Measurements from ENCODE around the gene ADCY5. TPM values are rescaled to one million over a fixed set of nuclear protein-coding genes. Genes with fewer than 3 reads are reported as not detected.

Gene ADCY5
- total RNA-seq, 2 experiments from 2014 or later, result not detected

- no peak for ATAC-seq
Measured at GRCh38 chr3:123297627-123297899, 151.3 kb downstream of the ADCY5 start.

GRCh38 chr3:123296836-123297626 is 151.9 kb downstream of the ADCY5 start:
- no peak for ATAC-seq
- H3K4me3 Mint-ChIP-seq, result no peak overlapping the region
- H3K27ac Mint-ChIP-seq, result no peak overlapping the region
- H3K9me3 Mint-ChIP-seq (ENCODE audit: low read depth), result no peaks in the 10 kb centered on the region
- no peaks in the 10 kb centered on the region for H3K27me3 Mint-ChIP-seq
- CTCF ChIA-PET, result interaction anchor here (1.4 kb wide), 1 partner anchor 262 kb away, joined by 3 read pairs; no protein-coding TSS in a partner anchor
- DNase-seq, result no peak
- no peaks in the 10 kb centered on the region for H3K36me3 Mint-ChIP-seq
- no peaks in the 10 kb centered on the region for H3K4me1 Mint-ChIP-seq

More at GRCh38 chr3:123297627-123297899, 151.3 kb downstream of the ADCY5 start:
- no peaks in the 10 kb centered on the region for H3K36me3 Mint-ChIP-seq
- no peaks in the 10 kb centered on the region for H3K27me3 Mint-ChIP-seq
- H3K4me1 Mint-ChIP-seq, result no peaks in the 10 kb centered on the region
- CTCF ChIA-PET, result interaction anchor here (1.4 kb wide), 1 partner anchor 261 kb away, joined by 3 read pairs; no protein-coding TSS in a partner anchor
- no peak overlapping the region for H3K4me3 Mint-ChIP-seq
- no peak overlapping the region for H3K27ac Mint-ChIP-seq
- no peak for DNase-seq
- H3K9me3 Mint-ChIP-seq (ENCODE audit: low read depth), result no peaks in the 10 kb centered on the region

GRCh38 chr3:123296261-123296660 is 152.6 kb downstream of the ADCY5 start:
- H3K9me3 Mint-ChIP-seq (ENCODE audit: low read depth), result no peaks in the 10 kb centered on the region
- DNase-seq (no peak), ATAC-seq (no peak)
- H3K4me1 Mint-ChIP-seq, result no peaks in the 10 kb centered on the region
- H3K27me3 Mint-ChIP-seq, result no peaks in the 10 kb centered on the region
- no peaks in the 10 kb centered on the region for H3K36me3 Mint-ChIP-seq
- CTCF ChIA-PET, result no interaction called here
- H3K4me3 Mint-ChIP-seq, result no peak overlapping the region
- H3K27ac Mint-ChIP-seq, result no peak overlapping the region

GRCh38 chr3:123295901-123296250 is 153.0 kb downstream of the ADCY5 start:
- CTCF ChIA-PET, result no interaction called here
- H3K4me3 Mint-ChIP-seq, result no peak overlapping the region
- no peaks in the 10 kb centered on the region for H3K27me3 Mint-ChIP-seq
- DNase-seq (no peak), ATAC-seq (no peak)
- H3K27ac Mint-ChIP-seq, result no peak overlapping the region
- H3K4me1 Mint-ChIP-seq, result no peaks in the 10 kb centered on the region
- no peaks in the 10 kb centered on the region for H3K36me3 Mint-ChIP-seq
- H3K9me3 Mint-ChIP-seq (ENCODE audit: low read depth), result no peaks in the 10 kb centered on the region

GRCh38 chr3:123295171-123295900 is 153.6 kb downstream of the ADCY5 start:
- ATAC-seq (no peak), DNase-seq (no peak)
- H3K4me3 Mint-ChIP-seq, result no peak overlapping the region
- H3K36me3 Mint-ChIP-seq, result no peaks in the 10 kb centered on the region
- no peaks in the 10 kb centered on the region for H3K9me3 Mint-ChIP-seq (ENCODE audit: low read depth)
- no peak overlapping the region for H3K27ac Mint-ChIP-seq
- CTCF ChIA-PET, result no interaction called here
- H3K27me3 Mint-ChIP-seq, result no peaks in the 10 kb centered on the region
- H3K4me1 Mint-ChIP-seq, result no peaks in the 10 kb centered on the region

- no peaks in the 10 kb centered on the region for H3K36me3 Mint-ChIP-seq
- H3K9me3 Mint-ChIP-seq (ENCODE audit: low read depth), result no peaks in the 10 kb centered on the region
- H3K4me3 Mint-ChIP-seq, result no peak overlapping the region
- CTCF ChIA-PET, result no interaction called here
- H3K27me3 Mint-ChIP-seq, result no peaks in the 10 kb centered on the region
- H3K27ac Mint-ChIP-seq, result no peak overlapping the region
- DNase-seq, result no peak
- no peaks in the 10 kb centered on the region for H3K4me1 Mint-ChIP-seq
- ATAC-seq, result no peak
Measured at GRCh38 chr3:123294296-123294938, 154.5 kb downstream of the ADCY5 start.

GRCh38 chr3:123292321-123293310 is 156.3 kb downstream of the ADCY5 start:
- Mint-ChIP-seq H3K9me3 (ENCODE audit: low read depth) (no peaks in the 10 kb centered on the region), H3K4me1 (no peaks in the 10 kb centered on the region), H3K36me3 (no peaks in the 10 kb centered on the region), H3K4me3 (no peak overlapping the region), H3K27ac (no peak overlapping the region), H3K27me3 (no peaks in the 10 kb centered on the region)
- ATAC-seq (no peak), DNase-seq (no peak)
- CTCF ChIA-PET, result no interaction called here

GRCh38 chr3:123291404-123291803 is 157.5 kb downstream of the ADCY5 start:
- H3K27me3 Mint-ChIP-seq, result no peaks in the 10 kb centered on the region
- H3K27ac Mint-ChIP-seq, result no peak overlapping the region
- H3K36me3 Mint-ChIP-seq, result no peaks in the 10 kb centered on the region
- H3K4me3 Mint-ChIP-seq, result no peak overlapping the region
- no peaks in the 10 kb centered on the region for H3K4me1 Mint-ChIP-seq
- CTCF ChIA-PET, result no interaction called here
- ATAC-seq (no peak), DNase-seq (no peak)
- H3K9me3 Mint-ChIP-seq (ENCODE audit: low read depth), result no peaks in the 10 kb centered on the region

- ATAC-seq, result no peak
- no peaks in the 10 kb centered on the region for H3K27me3 Mint-ChIP-seq
Measured at GRCh38 chr3:123290962-123291361, 157.9 kb downstream of the ADCY5 start.

GRCh38 chr3:123290107-123290930 is 158.6 kb downstream of the ADCY5 start:
- no peak overlapping the region for H3K27ac Mint-ChIP-seq
- H3K36me3 Mint-ChIP-seq, result no peaks in the 10 kb centered on the region
- H3K27me3 Mint-ChIP-seq, result no peaks in the 10 kb centered on the region
- H3K4me1 Mint-ChIP-seq, result no peaks in the 10 kb centered on the region
- DNase-seq (peak; percentile 16), ATAC-seq (no peak)
- CTCF ChIA-PET, result no interaction called here
- H3K4me3 Mint-ChIP-seq, result no peak overlapping the region
- H3K9me3 Mint-ChIP-seq (ENCODE audit: low read depth), result no peaks in the 10 kb centered on the region

More at GRCh38 chr3:123290962-123291361, 157.9 kb downstream of the ADCY5 start:
- no peak overlapping the region for H3K4me3 Mint-ChIP-seq
- no peaks in the 10 kb centered on the region for H3K36me3 Mint-ChIP-seq
- CTCF ChIA-PET, result no interaction called here
- no peaks in the 10 kb centered on the region for H3K4me1 Mint-ChIP-seq
- DNase-seq, result no peak
- no peaks in the 10 kb centered on the region for H3K9me3 Mint-ChIP-seq (ENCODE audit: low read depth)
- H3K27ac Mint-ChIP-seq, result no peak overlapping the region

GRCh38 chr3:123289391-123290106 is 159.3 kb downstream of the ADCY5 start:
- H3K4me3 Mint-ChIP-seq, result no peak overlapping the region
- DNase-seq (peak; percentile 30), ATAC-seq (no peak)
- H3K36me3 Mint-ChIP-seq, result no peaks in the 10 kb centered on the region
- H3K27ac Mint-ChIP-seq, result no peak overlapping the region
- no peaks in the 10 kb centered on the region for H3K27me3 Mint-ChIP-seq
- CTCF ChIA-PET, result no interaction called here
- H3K9me3 Mint-ChIP-seq (ENCODE audit: low read depth), result no peaks in the 10 kb centered on the region
- no peaks in the 10 kb centered on the region for H3K4me1 Mint-ChIP-seq

- H3K4me1 Mint-ChIP-seq, result no peaks in the 10 kb centered on the region
- peak; percentile 36 for DNase-seq
- no peaks in the 10 kb centered on the region for H3K36me3 Mint-ChIP-seq
- no peaks in the 10 kb centered on the region for H3K27me3 Mint-ChIP-seq
- no peak overlapping the region for H3K27ac Mint-ChIP-seq
- no peak for ATAC-seq
- no peak overlapping the region for H3K4me3 Mint-ChIP-seq
- no peaks in the 10 kb centered on the region for H3K9me3 Mint-ChIP-seq (ENCODE audit: low read depth)
- CTCF ChIA-PET, result no interaction called here
Measured at GRCh38 chr3:123287962-123288302, 161.0 kb downstream of the ADCY5 start.

Measured in activated CD8-positive, alpha-beta memory T cell treated with anti-CD3 and anti-CD28 coated beads, Interleukin-2, amount 10 ng/mL, durations not matched to agents 7 days and 5 days (primary cell).